SK-N-MC (cell line): ENCODE data around the gene NPRL2.

ENCODE experiments used
- EZH2 ChIP-seq: fragments of 200-600 bp; sonication (generic); IDR thresholded peaks from one replicate; pipeline ENCODE4 v1.6.1; 2017; ENCODE audit warnings: antibody characterized with exemption
- FOXP2 ChIP-seq: optimal IDR thresholded peaks from 2 replicates; pipeline ENCODE3; 2011; ENCODE audit warnings: mild to moderate bottlenecking, moderate library complexity; ENCODE audit not compliant: insufficient read depth; ENCODE audit errors: extremely low read length, control extremely low read depth
- POLR2AphosphoS5 ChIP-seq: IDR thresholded peaks from 2 replicates; pipeline ENCODE4 v1.6.1; 2012; ENCODE audit warnings: mild to moderate bottlenecking, low read depth, low read length, borderline replicate concordance

DNA sequence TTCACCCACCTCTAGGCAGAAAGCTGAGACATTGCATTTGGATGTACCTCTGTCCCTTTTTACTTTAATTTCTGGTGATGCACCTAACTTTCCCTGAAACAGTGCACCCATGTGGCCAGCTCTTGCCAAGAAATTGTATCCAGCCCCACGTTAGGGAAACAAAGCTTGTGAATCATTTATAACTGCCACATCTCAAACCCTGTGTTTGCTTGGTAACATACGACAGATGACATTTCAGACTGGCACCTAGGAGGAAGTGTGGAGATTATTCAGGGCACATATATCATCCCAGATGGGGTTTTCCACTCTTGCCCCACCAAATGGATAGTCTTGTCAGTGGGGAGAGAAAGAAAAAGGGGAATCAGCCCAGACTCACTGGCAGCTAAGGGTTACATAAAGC lies 2.2 kb upstream of the NPRL2 start:
- no peak for TF ChIP-seq EZH2
- no peak for TF ChIP-seq POLR2AphosphoS5
- TF ChIP-seq FOXP2 = no peak
